Measurements from ENCODE around the gene CHRNA4. TPM values are rescaled to one million over a fixed set of nuclear protein-coding genes. Genes with fewer than 3 reads are reported as not detected.

CHRNA4 gene
- total and polyA plus RNA-seq, 9 of the 15 experiments (the other 6 are each of a cell fraction or from before 2014, with no cell fraction given): not detected

GRCh38 chr20:63314015-63314471, 47.1 kb downstream of the CHRNA4 start:
- intact Hi-C loops (cut with micrococcal nuclease) (no loop called here), in situ Hi-C loops (cut with MboI) (no loop called here)
- peaks cover 0 to 58% of the 10 kb centered on the region in 2 experiments; a peak in 2 of 5 replicates for H3K4me1 ChIP-seq (replicated peaks in 1 of 2; ENCODE audit: control insufficient read depth in 2 of 2, insufficient read depth in 2 of 2, low read length in 2 of 2)
- no peak for DNase-seq (ENCODE audit: extremely low read depth in 1 of 4, low spot score in 3 of 4)
- no peak overlapping the region for H2AFZ ChIP-seq (ENCODE audit: low read depth, low read length)
- ChIA-PET CTCF (ENCODE audit: low intra/inter-chr PET ratio) (no interaction called here), POLR2A (no interaction called here)
- H3K27ac ChIP-seq (ENCODE audit: extremely low read depth, low read depth, low read length): no peak overlapping the region
- H3K4me3 ChIP-seq: no peak overlapping the region
- ATAC-seq: no peak
- peaks cover 12% of the 10 kb centered on the region; the same call in 1 of the 2 replicates for H4K20me1 ChIP-seq (replicated peaks; ENCODE audit: control insufficient read depth, insufficient read depth, low read length)
- no peaks in the 10 kb centered on the region for H3K79me2 ChIP-seq (ENCODE audit: control insufficient read depth, insufficient read depth, low read length)
- no peaks in the 10 kb centered on the region for H3K9me1 ChIP-seq (ENCODE audit: control insufficient read depth, insufficient read depth, low read length)
- no peak for FAIRE-seq
- no peaks in the 10 kb centered on the region for H3K9me3 ChIP-seq (replicated peaks; ENCODE audit: control insufficient read depth, insufficient read depth, low read depth, low read length)
- WGBS (ENCODE audit: insufficient coverage, low coverage, missing lambda C conversion rate): 8% methylated on average over 9 of the region's 9 CpGs
- no peak overlapping the region for H3K9ac ChIP-seq (ENCODE audit: insufficient read depth in 1 of 2, low read depth in 2 of 2, low read length in 2 of 2)
- TF ChIP-seq, protein P1, sequence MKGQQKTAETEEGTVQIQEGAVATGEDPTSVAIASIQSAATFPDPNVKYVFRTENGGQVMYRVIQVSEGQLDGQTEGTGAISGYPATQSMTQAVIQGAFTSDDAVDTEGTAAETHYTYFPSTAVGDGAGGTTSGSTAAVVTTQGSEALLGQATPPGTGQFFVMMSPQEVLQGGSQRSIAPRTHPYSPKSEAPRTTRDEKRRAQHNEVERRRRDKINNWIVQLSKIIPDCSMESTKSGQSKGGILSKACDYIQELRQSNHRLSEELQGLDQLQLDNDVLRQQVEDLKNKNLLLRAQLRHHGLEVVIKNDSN (CRISPR knock-in tag; IDR thresholded peaks at IDR 0.05): peak; percentile 35; the same call in 1 of the 2 replicates
- no peak for TF ChIP-seq HNRNPH1 (optimal IDR thresholded peaks at IDR 0.05; ENCODE audit: low read depth, low read length)
- TF ChIP-seq GTF2B (IDR thresholded peaks at IDR 0.05; ENCODE audit: extremely low read depth, insufficient read length): no peak
- TF ChIP-seq SMARCA5 (IDR thresholded peaks at IDR 0.05): no peak
- peak; percentile 34; the same call in 1 of the 2 replicates for TF ChIP-seq USF2 (CRISPR knock-in tag; IDR thresholded peaks at IDR 0.05)
- H3K27me3 ChIP-seq (ENCODE audit: control insufficient read depth in 2 of 2, insufficient read depth in 2 of 2, low read length in 2 of 2): peaks cover 0 to 52% of the 10 kb centered on the region in 2 experiments; a peak in 2 of 5 replicates
- H3K36me3 ChIP-seq (ENCODE audit: control insufficient read depth, insufficient read depth, low read length): no peaks in the 10 kb centered on the region
- no peak overlapping the region for H3K4me2 ChIP-seq (ENCODE audit: insufficient read depth, low read length)
- BruUV-seq (replicated peaks): no TSS peak

Measured in K562 (cell line).